GM12878 (cell line): Measurements from ENCODE around the gene CLEC16A. TPM values are rescaled to one million over a fixed set of nuclear protein-coding genes. Genes with fewer than 3 reads are reported as not detected.

ENCODE experiments used
- ASH2L ChIP-seq: fragments of 300-600, 200-600 bp; sonication (generic); IDR thresholded peaks from 2 replicates; pipeline ENCODE4 v1.6.1; 2017; ENCODE audit warnings: low read depth, mild to moderate bottlenecking, borderline replicate concordance
- BHLHE40 ChIP-seq, 2 experiments: fragments of 450-650 bp in 1 of 2; IDR thresholded peaks; 2 replicates each; pipeline ENCODE4 v1.6.1; 2011 to 2017; ENCODE audit warnings: low read depth in 2 of 2, borderline replicate concordance in 1 of 2, improper control_type of control experiment in 1 of 2, low read length in 1 of 2, mild to moderate bottlenecking in 1 of 2
- BMI1 ChIP-seq: fragments of 450-650 bp; IDR thresholded peaks from 2 replicates; pipeline ENCODE4 v1.6.1; 2016; ENCODE audit warnings: mild to moderate bottlenecking, moderate library complexity, borderline replicate concordance
- BRCA1 ChIP-seq: IDR thresholded peaks from 2 replicates; pipeline ENCODE4 v1.6.1; 2011; ENCODE audit warnings: low read depth, low read length, improper control_type of control experiment
- CBX3 ChIP-seq: fragments of 200-600 bp; sonication (generic); IDR thresholded peaks from 2 replicates; pipeline ENCODE4 v1.6.1; 2016; ENCODE audit warnings: low read depth, borderline replicate concordance
- CHD2 ChIP-seq: IDR thresholded peaks from 2 replicates; pipeline ENCODE4 v1.6.1; 2011; ENCODE audit warnings: low read depth, low read length, improper control_type of control experiment, borderline replicate concordance
- E2F4 ChIP-seq: IDR thresholded peaks from 2 replicates; pipeline ENCODE4 v1.6.1; 2012; ENCODE audit warnings: low read depth, low read length, improper control_type of control experiment
- EED ChIP-seq: sonication (generic); IDR thresholded peaks from 2 replicates; pipeline ENCODE4 v1.6.1; 2016; ENCODE audit warnings: antibody characterized with exemption, low read depth
- ETV6 ChIP-seq, 2 experiments: fragments of 450-650 bp in 1 of 2; IDR thresholded peaks in 1 of 2; conservative IDR thresholded peaks in 1 of 2; 2 replicates each; pipeline ENCODE4 v1.6.1; 2014; ENCODE audit warnings: antibody characterized with exemption in 1 of 2, borderline replicate concordance in 1 of 2, low read depth in 1 of 2, mild to moderate bottlenecking in 1 of 2, moderate library complexity in 1 of 2
- GABPA ChIP-seq: IDR thresholded peaks from 2 replicates; pipeline ENCODE4 v1.6.1; 2014; ENCODE audit warnings: antibody characterized with exemption, low read depth, mild to moderate bottlenecking, inconsistent platforms
- IRF4 ChIP-seq: IDR thresholded peaks from 2 replicates; pipeline ENCODE4 v1.6.1; 2011; ENCODE audit warnings: low read depth, low read length
- KDM1A ChIP-seq: fragments of 200-600 bp; sonication (generic); IDR thresholded peaks from 2 replicates; pipeline ENCODE4 v1.6.1; 2016; ENCODE audit warnings: borderline replicate concordance
- MTA2 ChIP-seq: fragments of 450-650 bp; IDR thresholded peaks from 2 replicates; pipeline ENCODE4 v1.6.1; 2016; ENCODE audit warnings: low read depth, mild to moderate bottlenecking, moderate library complexity
- NFXL1 ChIP-seq: fragments of 450-650 bp; IDR thresholded peaks from 2 replicates; pipeline ENCODE4 v1.6.1; 2017; ENCODE audit warnings: antibody characterized with exemption, mild to moderate bottlenecking, borderline replicate concordance
- NFYB ChIP-seq: IDR thresholded peaks from 2 replicates; pipeline ENCODE4 v1.6.1; 2011; ENCODE audit warnings: low read depth, mild to moderate bottlenecking, low read length, improper control_type of control experiment, moderate library complexity; ENCODE audit not compliant: insufficient read depth
- NR2F1 ChIP-seq: fragments of 450-650 bp; conservative IDR thresholded peaks from 2 replicates; pipeline ENCODE4 v1.6.1; 2017; ENCODE audit warnings: mild to moderate bottlenecking
- PML ChIP-seq: IDR thresholded peaks from 2 replicates; pipeline ENCODE4 v1.6.1; 2012; ENCODE audit warnings: low read length, inconsistent platforms
- RAD21 ChIP-seq: IDR thresholded peaks from 2 replicates; pipeline ENCODE4 v1.6.1; 2011; ENCODE audit warnings: mild to moderate bottlenecking, low read depth, low read length, moderate library complexity; ENCODE audit not compliant: insufficient read depth
- RAD51 ChIP-seq: fragments of 450-650 bp; IDR thresholded peaks from 2 replicates; pipeline ENCODE4 v1.6.1; 2016; ENCODE audit warnings: moderate library complexity, mild to moderate bottlenecking, inconsistent platforms
- RB1 ChIP-seq: fragments of 450-650 bp; formaldehyde crosslinking; IDR thresholded peaks from 2 replicates; pipeline ENCODE4 v1.6.1; 2017; ENCODE audit warnings: mild to moderate bottlenecking, borderline replicate concordance
- RBBP5 ChIP-seq: fragments of 200-600 bp; sonication (generic); conservative IDR thresholded peaks from 2 replicates; pipeline ENCODE4 v1.6.1; 2016
- SP1 ChIP-seq: IDR thresholded peaks from one replicate; pipeline ENCODE4 v1.6.1; 2011; ENCODE audit warnings: low read depth, low read length
- SPI1 ChIP-seq: IDR thresholded peaks from 2 replicates; pipeline ENCODE4 v1.6.1; 2011; ENCODE audit warnings: low read depth, mild to moderate bottlenecking, low read length, moderate library complexity, borderline replicate concordance; ENCODE audit not compliant: insufficient read depth
- STAT3 ChIP-seq: IDR thresholded peaks from 2 replicates; pipeline ENCODE4 v1.6.1; 2011; ENCODE audit warnings: low read depth, low read length, improper control_type of control experiment
- SUPT20H ChIP-seq: IDR thresholded peaks from 2 replicates; pipeline ENCODE4 v1.6.1; 2011; ENCODE audit warnings: low read depth, mild to moderate bottlenecking, low read length, moderate library complexity, borderline replicate concordance; ENCODE audit not compliant: control insufficient read depth
- TCF3 ChIP-seq: IDR thresholded peaks from 2 replicates; pipeline ENCODE4 v1.6.1; 2012; ENCODE audit warnings: low read depth, mild to moderate bottlenecking, low read length, borderline replicate concordance; ENCODE audit not compliant: insufficient read depth
- ZBTB40 ChIP-seq: fragments of 450-650 bp; IDR thresholded peaks from 2 replicates; pipeline ENCODE4 v1.6.1; 2016; ENCODE audit warnings: mild to moderate bottlenecking, moderate library complexity, borderline replicate concordance
- ZNF622 ChIP-seq: fragments of 450-650 bp; IDR thresholded peaks from 2 replicates; pipeline ENCODE4 v1.6.1; 2017; ENCODE audit warnings: mild to moderate bottlenecking, inconsistent platforms
- ZZZ3 ChIP-seq: IDR thresholded peaks from 2 replicates; pipeline ENCODE4 v1.6.1; 2011; ENCODE audit warnings: low read depth; ENCODE audit not compliant: control insufficient read depth, insufficient read length
- polyA plus RNA-seq, 11 experiments: library from polyadenylated mRNA; depleted of rRNA in 4 of 11; unstranded in 6 of 11; stranded (reverse) in 5 of 11; fragments of >200 nt; fragmentation: Nextera tagmentation in 4 of 11; fragmentation: Illumina TruSeq in 1 of 11; extraction: Ambion mirVana in 4 of 11; extraction: Trizol in 1 of 11; gene quantifications; 1 replicate in 1 of 11; 2 replicates in 10 of 11; pipeline versions ENCODE4 v1.2.1 to v1.2.3, GENCODE V29; 2011 to 2016; ENCODE audit warnings: inconsistent platforms in 2 of 11, missing spikeins in 2 of 11, low read depth in 1 of 11
- total RNA-seq, 4 experiments: library from RNA; depleted of rRNA in 3 of 4; stranded (reverse); fragments of >200 nt in 3 of 4; fragmentation: Illumina TruSeq in 1 of 4; extraction: Trizol in 1 of 4; gene quantifications; 2 replicates each; pipeline versions ENCODE4 v1.2.1 to v1.2.3, GENCODE V29; 2013 to 2021

The CLEC16A gene
- total and polyA plus RNA-seq, 10 of the 15 experiments (the other 5 are each of a cell fraction or from before 2014, with no cell fraction given) = 1.5 to 28.8 (median 19.2) TPM

GRCh38 chr16:11099672-11100205, 155.4 kb downstream of the CLEC16A start (continued):
- TF ChIP-seq RAD21 (no peak), RBBP5 (no peak), BMI1 (no peak), RAD51 (no peak), ETV6 (conservative IDR thresholded peaks at IDR 0.05 in 1 of 2, IDR thresholded peaks at IDR 0.05 in 1 of 2; ENCODE audit: borderline replicate concordance in 1 of 2, low read depth in 1 of 2) (no peak), BRCA1 (no peak), NFYB (peak; percentile 67), ASH2L (no peak), SPI1 (no peak), GABPA (no peak), SUPT20H (no peak), NFXL1 (no peak), MTA2 (no peak), STAT3 (no peak), CBX3 (no peak), NR2F1 (no peak), CHD2 (no peak), RB1 (no peak), E2F4 (no peak), BHLHE40 (IDR thresholded peaks at IDR 0.05; ENCODE audit: borderline replicate concordance in 1 of 2, low read depth in 2 of 2, low read length in 1 of 2) (peak in 1 of 2 experiments; percentile 5; a peak in 1 of 4 replicates), EED (no peak), IRF4 (no peak), PML (no peak), SP1 (no peak), TCF3 (0 out of 2 replicates have a peak, but pooled peaks have one; percentile 17), ZNF622 (no peak), ZZZ3 (no peak), ZBTB40 (no peak), KDM1A (no peak)
